GM18508 (cell line): ENCODE measurements around the gene TBCCD1.
"Not testable (repeated sequence)": the region's sequence is repeated elsewhere in the genome, so short reads cannot be mapped to it uniquely, and the experiment has no call there.

Experiments used
- ATAC-seq: cut with Tn5 transposase; IDR thresholded peaks from one replicate; pipeline ENCODE4 v1.9.1; 2021; ENCODE audit warnings: moderate number of reproducible peaks; ENCODE audit not compliant: insufficient read depth, unreplicated experiment

TBCCD1 gene

GRCh38 chr3:186564586-186564985, 2.6 kb downstream of the TBCCD1 start:
- no peak for ATAC-seq

DNA sequence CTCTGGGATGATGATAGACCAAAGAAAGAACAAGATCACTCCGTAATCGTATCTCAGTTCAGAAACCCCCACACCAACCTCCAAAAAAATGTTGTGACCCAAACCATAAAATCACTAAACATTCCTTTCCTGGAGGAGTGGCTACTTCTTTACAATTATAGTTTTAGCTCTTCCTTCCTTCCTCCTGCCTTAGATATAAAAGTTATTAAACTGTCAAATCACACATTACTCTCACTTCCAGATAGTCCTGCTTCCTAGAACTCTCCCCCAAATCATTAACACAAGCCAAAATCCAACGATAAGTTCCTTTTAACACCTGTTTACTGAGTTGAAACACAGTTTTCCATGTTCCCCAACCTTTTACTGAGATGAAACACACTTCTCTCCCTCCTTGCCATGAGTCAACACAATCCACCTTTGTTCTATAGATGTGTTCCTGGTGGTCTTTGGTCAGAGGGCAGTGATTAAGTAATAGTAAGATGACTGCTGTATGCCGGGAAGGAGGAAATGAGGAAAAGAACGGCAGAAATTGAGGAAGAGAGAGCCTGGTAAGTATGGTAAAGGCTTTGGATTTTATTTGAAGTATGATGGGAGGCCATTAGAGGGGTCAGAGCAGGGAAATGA, 14.6 kb downstream of the TBCCD1 start:
- ATAC-seq: no peak

- ATAC-seq: no peak
Measured at GRCh38 chr3:186551387-186551786, 15.8 kb downstream of the TBCCD1 start.

- ATAC-seq: no peak
Measured at GRCh38 chr3:186549497-186549896, 17.6 kb downstream of the TBCCD1 start.

GRCh38 chr3:186544281-186544680, 22.9 kb downstream of the TBCCD1 start, which contains the start of gene CRYGS:
CRYGS (minus strand) TSS chr3:186544380; CDS start chr3:186544326, 54 bp downstream.
- no peak for ATAC-seq

DNA sequence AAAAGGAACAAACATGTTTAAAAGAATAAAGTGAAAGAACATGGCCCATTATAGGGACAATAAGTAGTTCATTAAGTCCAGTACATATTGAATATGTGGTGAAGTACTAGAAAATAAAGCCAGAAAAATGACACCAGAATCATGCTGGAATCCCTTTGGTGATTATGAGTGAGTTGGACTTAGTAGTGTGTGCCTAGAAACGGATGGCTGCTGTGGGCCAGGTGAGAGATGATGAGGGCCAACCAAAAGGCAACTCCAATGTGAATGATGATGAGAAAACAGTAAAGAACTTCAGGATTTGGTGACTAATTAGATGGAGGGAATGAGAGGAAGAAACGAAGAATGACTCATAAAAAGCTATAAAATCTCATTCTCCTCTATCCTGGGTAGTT, 26.3 kb downstream of the TBCCD1 start:
- no peak for ATAC-seq

DNA sequence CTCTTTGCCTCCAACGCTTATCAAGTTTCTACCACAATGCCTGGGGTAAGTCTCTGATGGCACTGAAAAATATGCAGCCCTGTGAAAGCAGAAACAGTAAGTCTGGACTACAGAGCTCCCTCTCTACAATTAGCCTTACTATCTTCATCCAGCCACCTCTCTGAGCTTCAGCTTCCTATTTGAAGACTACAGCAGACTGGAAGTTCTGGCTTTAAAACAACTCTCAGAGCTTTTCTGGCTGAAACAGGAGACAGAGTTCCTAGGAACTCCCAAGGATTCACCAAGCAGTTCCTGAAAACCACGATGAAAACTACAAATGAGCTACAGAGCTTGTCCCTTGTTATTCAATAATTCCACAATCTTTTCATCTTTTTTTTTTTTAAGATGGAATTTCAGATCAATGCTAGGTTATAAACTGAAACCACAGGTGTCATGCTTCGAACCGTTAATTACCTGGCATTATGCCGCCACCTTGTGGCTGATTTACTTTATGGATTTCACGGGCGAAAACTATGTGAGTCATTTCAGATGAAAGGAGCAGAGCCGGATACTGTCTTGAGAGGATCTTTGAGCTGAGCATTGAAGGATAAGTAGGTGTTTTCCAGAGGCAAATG, 26.8 kb downstream of the TBCCD1 start:
- no peak for ATAC-seq

DNA sequence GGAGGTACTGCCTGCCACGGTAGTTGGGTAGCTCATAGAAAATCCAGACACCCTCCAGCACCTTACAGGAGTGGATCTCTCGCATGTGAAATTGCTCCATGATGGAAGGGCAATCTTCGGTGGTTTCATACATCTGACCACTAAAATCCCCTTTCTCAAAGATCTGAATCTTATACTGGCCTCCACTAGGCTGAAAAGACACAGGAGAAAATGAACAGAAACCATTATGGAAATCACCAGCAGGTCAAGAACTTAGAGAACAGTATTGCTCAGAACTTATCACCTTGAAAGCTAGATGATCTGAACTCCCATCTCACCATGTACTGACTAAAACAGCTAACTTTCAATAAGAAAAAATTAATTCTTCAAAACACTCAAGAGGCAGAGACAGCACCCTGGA, 28.4 kb downstream of the TBCCD1 start:
- no peak for ATAC-seq

DNA sequence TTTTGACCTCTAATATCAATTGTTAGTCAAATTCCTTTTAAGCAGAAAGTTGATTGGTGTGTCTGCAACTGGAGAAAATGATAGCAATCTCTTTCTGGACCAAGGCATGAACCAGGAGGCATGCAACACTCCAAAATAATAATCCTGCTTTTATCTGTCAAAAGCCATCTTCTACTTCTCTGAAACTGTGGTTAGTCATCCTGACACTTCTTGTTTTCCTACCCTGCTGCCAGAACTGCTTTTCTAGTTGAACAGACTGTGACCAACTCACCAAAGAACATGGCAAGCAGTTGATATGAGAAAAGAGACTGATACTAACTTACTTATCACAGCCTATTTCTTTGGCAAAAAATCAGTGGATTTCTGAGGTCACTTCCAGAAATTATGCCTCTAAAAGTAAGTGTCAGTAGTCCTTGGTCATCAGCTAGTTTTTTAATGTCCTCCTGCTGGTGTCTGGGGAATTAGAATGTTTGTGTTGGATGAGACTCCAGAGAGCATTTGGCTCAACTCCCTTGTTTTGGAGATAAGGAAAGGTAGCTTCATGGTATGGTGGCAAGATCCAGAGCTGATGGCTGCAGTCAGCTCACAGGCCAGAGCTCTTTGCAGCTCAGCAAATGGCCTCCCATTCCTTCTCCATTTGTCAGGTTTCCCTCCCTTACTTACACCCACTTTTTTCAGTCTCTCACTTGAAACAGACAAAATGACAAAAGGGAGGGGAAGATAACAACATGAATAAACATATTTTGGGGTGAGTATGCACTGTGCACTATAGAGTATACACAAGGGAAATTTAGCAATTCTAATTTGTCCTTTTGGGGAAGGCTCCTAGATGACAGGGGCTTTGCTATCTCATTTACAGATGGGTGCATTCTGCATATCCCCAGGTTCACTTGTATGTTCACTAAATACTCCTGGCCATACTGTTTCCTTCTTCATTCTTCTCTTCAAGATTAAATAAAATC, 30.0 kb downstream of the TBCCD1 start:
- no peak for ATAC-seq

DNA sequence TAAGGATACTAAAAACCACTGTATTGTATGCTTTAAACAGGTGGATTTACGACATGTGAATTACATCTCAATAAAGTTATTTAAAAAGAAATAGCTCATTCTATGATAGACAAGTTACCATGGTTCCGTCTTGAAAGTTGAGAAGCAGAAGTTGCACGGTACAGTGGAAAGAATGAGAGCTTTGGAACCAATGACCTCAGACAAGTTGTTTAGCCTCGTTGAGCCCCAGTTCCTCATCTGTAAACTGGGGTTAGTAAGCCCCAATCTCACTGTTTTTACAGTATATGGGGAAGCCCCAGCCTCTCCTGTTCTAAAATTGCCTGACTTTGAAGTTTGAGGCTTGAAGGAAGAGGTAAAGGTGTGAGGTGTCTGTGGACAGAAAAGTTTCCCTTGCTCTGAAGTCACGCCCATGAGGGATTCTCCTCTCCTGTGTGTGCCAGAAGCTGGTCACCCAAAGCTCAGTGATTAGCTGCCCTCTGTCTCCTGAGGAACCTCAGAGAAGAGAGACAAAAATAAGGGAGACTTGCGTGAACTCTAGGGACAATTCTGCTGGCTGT, 32.9 kb downstream of the TBCCD1 start:
- ATAC-seq: peak; percentile 69

DNA sequence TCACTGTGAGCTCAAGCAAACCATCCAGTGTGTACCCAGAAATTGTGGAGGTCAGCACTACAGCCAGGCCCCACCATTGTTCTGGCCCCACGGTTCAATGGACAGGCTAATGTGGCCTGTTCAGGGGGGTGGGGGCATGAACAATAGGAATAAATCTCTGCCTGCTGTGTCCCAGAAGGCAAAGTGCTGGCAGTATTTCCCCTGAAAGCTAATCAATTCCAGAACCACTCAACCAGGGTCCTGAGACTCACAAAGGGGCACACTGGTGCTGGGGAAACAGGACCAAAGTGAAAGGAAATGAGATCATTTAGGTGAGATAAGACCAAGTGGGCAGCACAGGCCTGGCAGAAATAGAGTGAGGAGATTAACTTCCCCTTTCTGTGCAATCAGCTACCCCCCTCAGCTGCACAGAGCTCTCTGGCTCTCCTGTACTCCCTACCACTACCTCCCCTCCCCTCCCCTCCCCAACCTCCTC, 34.5 kb downstream of the TBCCD1 start:
- ATAC-seq: peak; percentile 48

GRCh38 chr3:186531694-186532093, 35.4 kb downstream of the TBCCD1 start:
- not testable (repeated sequence) for ATAC-seq

DNA sequence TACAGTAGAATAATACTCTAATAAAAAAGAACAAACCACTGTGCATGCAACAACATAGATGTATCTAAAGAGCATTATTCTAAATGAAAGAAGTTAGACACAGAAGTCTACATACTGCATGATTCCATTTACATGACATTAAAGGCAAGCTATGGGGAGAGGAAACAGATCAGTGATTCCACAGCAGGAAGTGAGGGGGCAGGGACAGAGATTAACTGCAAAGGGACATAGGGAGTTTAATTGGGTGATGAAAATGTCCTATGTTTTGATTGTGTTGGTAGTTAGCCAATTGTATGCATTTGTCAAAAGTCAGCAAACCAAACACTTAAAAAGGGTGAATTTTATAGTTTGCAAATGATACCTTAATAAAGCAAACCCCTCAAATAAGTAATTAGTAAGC, 36.7 kb downstream of the TBCCD1 start:
- ATAC-seq: no peak

DNA sequence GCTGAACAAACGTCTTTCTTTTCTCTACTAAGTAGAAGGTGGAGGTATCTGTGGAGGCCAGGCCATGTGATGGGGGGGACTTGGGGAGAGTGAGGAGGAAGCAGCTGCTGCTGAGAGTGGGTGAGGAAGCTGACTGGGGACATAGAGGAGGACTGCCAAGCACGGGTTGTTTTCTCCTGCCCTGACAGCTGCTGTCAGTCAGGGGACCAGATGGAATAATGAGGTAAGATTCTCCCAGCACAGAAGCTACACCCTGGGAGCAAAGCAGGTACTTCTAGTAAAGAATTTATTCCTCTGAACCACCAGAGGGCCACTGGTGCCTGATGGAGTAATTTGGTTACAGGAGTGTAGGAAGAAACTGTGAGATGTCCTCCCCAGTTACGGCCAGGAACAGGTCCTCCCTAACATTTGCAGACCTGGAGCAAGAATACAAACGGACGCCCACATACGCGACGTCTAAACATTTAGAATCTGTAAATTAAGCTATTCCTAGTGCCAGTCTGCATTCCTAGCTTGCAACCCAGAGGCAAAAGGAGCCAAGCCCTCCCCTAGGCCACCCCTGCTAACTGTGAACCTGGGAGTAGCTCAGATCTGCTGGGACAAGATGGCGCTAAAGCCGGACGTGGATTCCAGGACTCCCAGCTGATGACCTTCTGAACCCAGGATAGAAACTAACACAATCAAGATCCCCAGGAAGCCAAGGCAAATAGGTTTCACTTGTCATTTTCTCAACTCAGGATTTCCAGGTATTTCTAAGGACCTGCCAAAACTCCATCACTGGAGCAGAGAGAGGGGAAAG, 37.7 kb downstream of the TBCCD1 start:
- no peak for ATAC-seq

DNA sequence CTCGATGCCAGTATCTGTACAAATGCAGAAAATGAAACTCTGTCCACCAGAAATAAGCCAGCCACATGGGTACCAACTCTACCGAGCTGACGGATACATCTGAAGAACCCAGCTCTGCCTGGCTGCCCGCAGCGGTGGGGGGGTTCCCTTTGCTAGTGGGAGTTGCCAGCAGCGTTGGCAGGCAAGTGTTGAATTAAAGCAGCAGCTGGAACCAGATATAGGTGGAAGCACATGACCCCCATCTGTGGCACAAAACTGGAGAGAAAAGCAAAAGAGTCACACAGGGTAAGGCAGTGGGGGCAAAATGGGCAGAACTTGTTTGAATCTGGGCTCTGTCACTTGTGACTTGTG, 40.9 kb downstream of the TBCCD1 start:
- no peak for ATAC-seq

DNA sequence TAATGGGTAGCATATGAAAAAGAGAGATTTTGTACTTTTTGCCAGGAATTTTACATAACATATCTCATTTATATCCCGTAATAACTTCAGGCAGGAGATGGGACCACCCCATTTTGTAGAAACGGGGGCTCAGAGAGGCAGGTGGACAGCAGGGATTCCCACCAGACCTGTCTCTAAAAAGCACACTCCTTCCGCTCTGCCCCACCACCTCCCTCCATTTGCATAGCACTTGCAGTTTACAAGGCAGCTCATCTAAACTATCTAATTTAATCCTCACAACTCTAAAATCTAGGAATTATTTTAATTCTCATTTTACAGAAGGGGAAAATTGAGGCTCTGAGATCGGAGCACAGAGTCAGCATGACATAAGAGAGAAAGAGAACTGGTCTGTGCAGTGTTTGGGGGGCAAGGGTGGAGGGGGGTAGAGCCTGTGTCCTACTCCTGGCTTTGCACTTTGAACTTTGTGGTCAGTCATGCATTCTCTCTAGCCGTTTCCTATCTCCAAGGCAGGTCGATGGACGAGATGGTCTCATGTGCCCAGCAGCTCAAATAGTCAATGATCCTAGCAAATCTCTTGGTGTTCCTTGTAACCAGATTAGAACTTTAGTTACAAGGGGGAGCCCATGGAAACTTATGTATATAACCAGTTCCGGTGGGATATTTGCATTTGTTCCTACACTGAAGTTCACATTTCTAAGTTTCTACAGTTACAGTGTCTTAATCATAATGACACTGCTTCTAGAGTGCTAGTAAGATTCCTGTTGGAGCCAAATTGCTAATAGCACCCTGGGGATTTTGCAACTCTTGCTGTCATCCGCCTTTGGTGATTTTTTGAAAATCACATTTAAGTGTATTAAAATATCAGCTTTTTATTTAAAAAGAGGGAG, 41.5 kb downstream of the TBCCD1 start:
- ATAC-seq: no peak

- ATAC-seq: no peak
Measured at GRCh38 chr3:186524616-186525015, 42.5 kb downstream of the TBCCD1 start.

- ATAC-seq: no peak
Measured at GRCh38 chr3:186523434-186523833, 43.7 kb downstream of the TBCCD1 start.

- ATAC-seq: no peak
Measured at GRCh38 chr3:186523022-186523421, 44.1 kb downstream of the TBCCD1 start.
